K562 (cell line): ENCODE measurements around the gene KRI1. TPM values are rescaled to one million over a fixed set of nuclear protein-coding genes. Genes with fewer than 3 reads are reported as not detected.

Experiments used
- ARID1B ChIP-seq: fragments of 450-650 bp; IDR thresholded peaks from 2 replicates; pipeline ENCODE4 v1.6.1; 2016; ENCODE audit warnings: antibody characterized with exemption, mild to moderate bottlenecking, inconsistent platforms
- BRF2 ChIP-seq: IDR thresholded peaks from 3 replicates; pipeline ENCODE4 v1.6.1; 2011; ENCODE audit warnings: borderline replicate concordance, mild to moderate bottlenecking; ENCODE audit not compliant: insufficient read length, insufficient read depth
- CBFA2T3 ChIP-seq: fragments of 450-650 bp; IDR thresholded peaks from 2 replicates; pipeline ENCODE4 v1.6.1; 2017
- CBX3 ChIP-seq, 2 experiments: IDR thresholded peaks; 1 replicate in 1 of 2; 2 replicates in 1 of 2; pipeline ENCODE4 v1.6.1; 2012; ENCODE audit warnings: inconsistent platforms in 2 of 2, low read length in 2 of 2, borderline replicate concordance in 1 of 2, control low read depth in 1 of 2
- CTBP1 ChIP-seq: fragments of 450-650 bp; IDR thresholded peaks from 2 replicates; pipeline ENCODE4 v1.6.1; 2016; ENCODE audit warnings: borderline replicate concordance
- DPF2 ChIP-seq: fragments of 450-650 bp; IDR thresholded peaks from 2 replicates; pipeline ENCODE4 v1.6.1; 2016
- E2F3 ChIP-seq: fragments of 250-450 bp; sonication (Bioruptor Pico); IDR thresholded peaks from 2 replicates; pipeline ENCODE4 v1.4.0; 2020; ENCODE audit warnings: mild to moderate bottlenecking
- EP400 ChIP-seq: fragments of 450-650 bp; IDR thresholded peaks from 2 replicates; pipeline ENCODE4 v1.6.1; 2017; ENCODE audit warnings: antibody characterized with exemption, mild to moderate bottlenecking, moderate library complexity
- ERF ChIP-seq: fragments of 450-650 bp; formaldehyde crosslinking; IDR thresholded peaks from 2 replicates; pipeline ENCODE4 v1.4.0; 2020; ENCODE audit warnings: mild to moderate bottlenecking, mixed read lengths
- GATA2 ChIP-seq: sonication (generic); formaldehyde crosslinking; IDR thresholded peaks from 2 replicates; pipeline ENCODE4 v1.4.0; 2020; ENCODE audit warnings: mild to moderate bottlenecking, missing genetic modification reagents
- HDAC1 ChIP-seq, 2 experiments: fragments of 450-650 bp; IDR thresholded peaks; 2 replicates each; pipeline ENCODE4 v1.6.1; 2016 to 2017; ENCODE audit warnings: inconsistent platforms in 1 of 2, mild to moderate bottlenecking in 1 of 2, moderate library complexity in 1 of 2
- HMG20B ChIP-seq: fragments of 250-450 bp; sonication (Bioruptor Pico); IDR thresholded peaks from 2 replicates; pipeline ENCODE4 v1.5.0; 2021; ENCODE audit warnings: mild to moderate bottlenecking
- KLF10 ChIP-seq: fragments of 250-450 bp; sonication (Bioruptor Pico); IDR thresholded peaks from 2 replicates; pipeline ENCODE4 v1.6.1; 2021; ENCODE audit warnings: matching md5 sums
- LCOR ChIP-seq: sonication (generic); formaldehyde crosslinking; IDR thresholded peaks from 2 replicates; pipeline ENCODE4 v1.8.0; 2022; ENCODE audit warnings: mild to moderate bottlenecking, missing genetic modification reagents
- MYC ChIP-seq, 2 experiments: fragments of 250-450 bp in 1 of 2; sonication (Bioruptor Pico) in 1 of 2; IDR thresholded peaks; 2 replicates each; pipeline versions ENCODE4 v1.5.1 to v1.6.1; 2012 to 2021; ENCODE audit warnings: low read depth in 2 of 2, borderline replicate concordance in 1 of 2, improper control_type of control experiment in 1 of 2, low read length in 1 of 2, mild to moderate bottlenecking in 1 of 2, moderate library complexity in 1 of 2
- THAP12 ChIP-seq: fragments of 250-450 bp; sonication (Bioruptor Pico); IDR thresholded peaks from 2 replicates; pipeline ENCODE4 v1.9.0; 2021; ENCODE audit warnings: mild to moderate bottlenecking, inconsistent platforms
- ZNF12 ChIP-seq: sonication (generic); formaldehyde crosslinking; IDR thresholded peaks from 2 replicates; pipeline ENCODE4 v1.4.0; 2020; ENCODE audit warnings: mild to moderate bottlenecking, missing genetic modification reagents
- polyA plus RNA-seq, 8 experiments: library from polyadenylated mRNA; depleted of rRNA in 4 of 8; stranded (reverse) in 5 of 8; unstranded in 3 of 8; fragments of >200 nt; fragmentation: Nextera tagmentation in 2 of 8; fragmentation: Illumina TruSeq in 1 of 8; extraction: Ambion mirVana in 2 of 8; extraction: Trizol in 1 of 8; gene quantifications; 2 replicates each; pipeline versions ENCODE4 v1.2.1 to v1.2.3, GENCODE V29; 2011 to 2014; ENCODE audit warnings: inconsistent platforms in 1 of 8, missing spikeins in 1 of 8
- total RNA-seq, 7 experiments: library from RNA; depleted of rRNA in 6 of 7; stranded (reverse); fragments of >200 nt in 6 of 7; fragmentation: Illumina TruSeq in 2 of 7; extraction: Trizol in 2 of 7; gene quantifications; 2 replicates each; pipeline versions ENCODE4 v1.2.1 to v1.2.3, GENCODE V29; 2011 to 2021; ENCODE audit warnings: low replicate concordance in 1 of 7
- TF ChIP-seq, protein P1 (sequence below): fragments of 450-650 bp; formaldehyde crosslinking; IDR thresholded peaks from 2 replicates; pipeline ENCODE4 v1.4.0; 2020; ENCODE audit warnings: mild to moderate bottlenecking, moderate library complexity
- TF ChIP-seq, protein P2 (sequence below): sonication (generic); formaldehyde crosslinking; IDR thresholded peaks from 2 replicates; pipeline ENCODE4 v1.8.0; 2022; ENCODE audit warnings: missing genetic modification reagents, mild to moderate bottlenecking, moderate library complexity, borderline replicate concordance

KRI1 gene
- total and polyA plus RNA-seq, 9 of the 15 experiments (the other 6 are each of a cell fraction or from before 2014, with no cell fraction given), result 1.1 to 50.7 (median 24.7) TPM

DNA sequence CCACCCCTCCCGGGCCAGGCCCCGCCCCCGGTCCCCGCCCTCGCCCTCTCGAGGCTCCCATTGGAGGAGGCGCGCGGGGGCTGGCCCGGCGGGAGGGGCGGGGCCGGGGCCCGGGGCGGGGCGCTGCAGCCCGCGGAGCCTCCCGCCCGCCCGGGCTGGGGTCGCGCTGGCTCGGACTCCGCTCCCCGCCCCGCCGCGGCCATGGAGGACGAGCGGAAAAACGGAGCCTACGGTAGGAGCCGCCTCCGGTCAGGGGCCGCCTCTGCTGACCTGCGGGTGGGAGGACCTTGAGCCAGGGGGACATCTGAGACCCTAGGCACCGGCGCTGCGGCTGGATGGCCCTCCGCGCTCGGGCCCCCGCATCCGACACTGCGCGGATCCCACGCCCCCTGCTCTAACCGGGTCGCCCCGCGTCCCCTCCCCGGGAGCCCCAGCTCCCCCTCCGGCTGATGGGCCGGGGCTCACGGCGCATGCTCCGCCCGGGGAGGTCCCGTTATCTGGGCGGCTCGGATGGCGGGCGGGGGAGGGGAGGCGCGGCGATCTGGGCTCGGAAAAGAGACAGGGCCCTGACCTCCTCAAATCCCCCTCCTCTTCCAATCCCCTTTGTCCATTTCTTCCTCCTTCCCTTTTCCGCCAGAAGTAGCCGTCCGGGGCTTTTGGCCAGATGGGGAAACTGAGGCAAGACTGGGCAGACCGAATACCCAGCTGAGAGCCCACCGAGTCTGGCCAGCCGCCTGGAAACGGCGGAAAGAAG lies 36.7 kb upstream of the KRI1 start (continued):
- TF ChIP-seq LCOR (CRISPR knock-in tag), result 0 out of 2 replicates have a peak, but pooled peaks have one; percentile 42
- peak; percentile 71 for TF ChIP-seq ARID1B
- TF ChIP-seq E2F3 (CRISPR knock-in tag), result peak; percentile 47; the same call in 1 of the 2 replicates
- TF ChIP-seq CBX3 (IDR thresholded peaks at IDR 0.05; ENCODE audit: borderline replicate concordance in 1 of 2, low read length in 2 of 2), result 0 out of 3 replicates have a peak, but pooled peaks of 1 of the 2 experiments have one; percentile 8
- 0 out of 2 replicates have a peak, but pooled peaks have one; percentile 43 for TF ChIP-seq DPF2
- TF ChIP-seq, protein P1, sequence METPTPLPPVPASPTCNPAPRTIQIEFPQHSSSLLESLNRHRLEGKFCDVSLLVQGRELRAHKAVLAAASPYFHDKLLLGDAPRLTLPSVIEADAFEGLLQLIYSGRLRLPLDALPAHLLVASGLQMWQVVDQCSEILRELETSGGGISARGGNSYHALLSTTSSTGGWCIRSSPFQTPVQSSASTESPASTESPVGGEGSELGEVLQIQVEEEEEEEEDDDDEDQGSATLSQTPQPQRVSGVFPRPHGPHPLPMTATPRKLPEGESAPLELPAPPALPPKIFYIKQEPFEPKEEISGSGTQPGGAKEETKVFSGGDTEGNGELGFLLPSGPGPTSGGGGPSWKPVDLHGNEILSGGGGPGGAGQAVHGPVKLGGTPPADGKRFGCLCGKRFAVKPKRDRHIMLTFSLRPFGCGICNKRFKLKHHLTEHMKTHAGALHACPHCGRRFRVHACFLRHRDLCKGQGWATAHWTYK (CRISPR knock-in tag), result peak; percentile 69
- TF ChIP-seq BRF2, result no peak
- no peak for TF ChIP-seq ZNF12 (CRISPR knock-in tag)
- TF ChIP-seq THAP12 (CRISPR knock-in tag), result peak; percentile 74; the same call in 1 of the 2 replicates
- 0 out of 2 replicates have a peak, but pooled peaks have one; percentile 8 for TF ChIP-seq CTBP1
- TF ChIP-seq EP400, result peak; percentile 32; the same call in 1 of the 2 replicates
- peak in 1 of 2 experiments; percentile 31; a peak in 1 of 4 replicates for TF ChIP-seq HDAC1 (IDR thresholded peaks at IDR 0.05)
- TF ChIP-seq, protein P2, sequence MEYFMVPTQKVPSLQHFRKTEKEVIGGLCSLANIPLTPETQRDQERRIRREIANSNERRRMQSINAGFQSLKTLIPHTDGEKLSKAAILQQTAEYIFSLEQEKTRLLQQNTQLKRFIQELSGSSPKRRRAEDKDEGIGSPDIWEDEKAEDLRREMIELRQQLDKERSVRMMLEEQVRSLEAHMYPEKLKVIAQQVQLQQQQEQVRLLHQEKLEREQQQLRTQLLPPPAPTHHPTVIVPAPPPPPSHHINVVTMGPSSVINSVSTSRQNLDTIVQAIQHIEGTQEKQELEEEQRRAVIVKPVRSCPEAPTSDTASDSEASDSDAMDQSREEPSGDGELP (CRISPR knock-in tag), result peak; percentile 67; the same call in 1 of the 2 replicates
- TF ChIP-seq KLF10 (CRISPR knock-in tag), result no peak
- no peak for TF ChIP-seq HMG20B (CRISPR knock-in tag)
- peak; percentile 12; the same call in 1 of the 2 replicates for TF ChIP-seq MYC (IDR thresholded peaks at IDR 0.05; ENCODE audit: low read depth, low read length)
- no peak for TF ChIP-seq MYC (CRISPR knock-in tag; IDR thresholded peaks at IDR 0.05; ENCODE audit: borderline replicate concordance, low read depth)
- peak; percentile 53; the same call in 1 of the 2 replicates for TF ChIP-seq GATA2
- peak; percentile 47; the same call in 1 of the 2 replicates for TF ChIP-seq ERF (CRISPR knock-in tag)
- 0 out of 2 replicates have a peak, but pooled peaks have one; percentile 27 for TF ChIP-seq CBFA2T3
